Stimulated activated naive CD8-positive, alpha-beta T cell treated with anti-CD3 and anti-CD28 coated beads, Interleukin-15, amount 100 ng/mL, for 72 hours (primary cell): Measurements from ENCODE around the gene ZNF530.

Source experiments
- ATAC-seq: fragments of 150-1000 bp; cut with Tn5 transposase; 2 replicates; pipeline ENCODE4 v1.10.0; 2021; ENCODE audit warnings: mild to moderate bottlenecking, moderate library complexity
- DNase-seq, 2 donors: peaks; one replicate each; pipeline ENCODE4 v3.0.0; 2021 to 2022
- H3K27ac Mint-ChIP-seq, 2 donors: one replicate each; pipeline ENCODE4 v1.8.0; 2022; ENCODE audit warnings: mild to moderate bottlenecking in 2 of 2, mixed read lengths in 2 of 2, moderate library complexity in 2 of 2
- H3K27me3 Mint-ChIP-seq: one replicate; pipeline ENCODE4 v1.8.0; 2022; ENCODE audit warnings: mixed read lengths
- H3K4me1 Mint-ChIP-seq: one replicate; pipeline ENCODE4 v1.8.0; 2022; ENCODE audit warnings: mild to moderate bottlenecking, mixed read lengths
- H3K4me3 Mint-ChIP-seq, 2 donors: one replicate each; pipeline ENCODE4 v1.8.0; 2022; ENCODE audit warnings: mild to moderate bottlenecking in 2 of 2, mixed read lengths in 2 of 2, moderate library complexity in 1 of 2
- H3K9me3 Mint-ChIP-seq, 2 donors: one replicate each; pipeline ENCODE4 v1.8.0; 2022; ENCODE audit warnings: mixed read lengths in 2 of 2

The ZNF530 gene

DNA sequence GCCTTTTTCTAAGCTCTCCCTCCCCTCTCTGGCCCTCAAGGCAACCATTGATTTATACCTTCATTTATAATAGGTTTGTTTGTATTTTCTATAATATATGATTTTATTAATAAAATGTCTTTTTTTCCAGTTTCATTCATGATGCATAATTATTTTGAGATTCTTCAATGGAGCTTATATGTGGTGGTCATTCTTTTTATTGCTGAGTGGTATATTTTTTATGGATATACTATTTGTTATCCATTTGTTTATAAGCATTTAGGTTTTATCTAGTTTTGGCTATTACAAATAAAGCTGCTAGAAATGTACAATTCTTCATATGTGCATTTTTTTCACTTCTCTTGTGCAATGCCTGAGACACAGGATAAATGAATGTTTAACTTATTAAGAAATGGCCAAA lies 44.0 kb downstream of the ZNF530 start:
- no peaks in the 10 kb centered on the region for H3K27me3 Mint-ChIP-seq
- no peak overlapping the region for H3K27ac Mint-ChIP-seq
- no peak for DNase-seq
- no peak for ATAC-seq
- peaks cover 50 to 78% of the 10 kb centered on the region in 2 donors for H3K9me3 Mint-ChIP-seq
- H3K4me1 Mint-ChIP-seq: no peaks in the 10 kb centered on the region
- no peak overlapping the region for H3K4me3 Mint-ChIP-seq

DNA sequence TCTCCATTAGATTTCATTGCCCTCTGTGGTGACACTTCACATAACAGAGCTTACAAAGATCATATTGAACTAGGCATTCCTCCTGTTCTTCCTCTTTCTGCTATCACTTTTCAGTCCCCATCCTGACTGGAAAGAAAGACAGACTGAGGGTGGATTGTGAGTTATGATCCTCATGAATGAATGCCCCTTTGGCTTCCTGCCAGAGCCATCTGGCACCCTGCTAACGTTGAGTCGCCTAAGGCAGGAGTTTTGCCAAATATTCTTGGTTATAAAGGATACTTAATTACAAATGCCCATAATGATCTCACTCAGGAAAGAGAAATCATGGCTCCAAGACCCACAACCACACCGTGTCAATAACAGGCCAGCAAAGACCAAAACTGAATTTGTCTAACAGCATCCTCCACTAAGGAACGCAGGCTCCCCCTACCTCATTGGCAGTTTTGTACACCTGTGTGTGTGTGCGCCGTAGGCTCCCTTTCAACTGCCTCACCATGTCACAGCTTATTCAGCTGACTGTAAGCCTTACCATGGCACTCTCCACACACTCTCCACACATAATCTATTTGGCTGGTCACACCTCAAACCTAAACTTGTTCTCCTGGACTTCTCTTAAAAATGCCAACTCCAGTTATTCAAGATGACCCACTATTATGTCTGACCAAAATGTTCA lies 48.8 kb downstream of the ZNF530 start:
- no peak overlapping the region for H3K27ac Mint-ChIP-seq

DNA sequence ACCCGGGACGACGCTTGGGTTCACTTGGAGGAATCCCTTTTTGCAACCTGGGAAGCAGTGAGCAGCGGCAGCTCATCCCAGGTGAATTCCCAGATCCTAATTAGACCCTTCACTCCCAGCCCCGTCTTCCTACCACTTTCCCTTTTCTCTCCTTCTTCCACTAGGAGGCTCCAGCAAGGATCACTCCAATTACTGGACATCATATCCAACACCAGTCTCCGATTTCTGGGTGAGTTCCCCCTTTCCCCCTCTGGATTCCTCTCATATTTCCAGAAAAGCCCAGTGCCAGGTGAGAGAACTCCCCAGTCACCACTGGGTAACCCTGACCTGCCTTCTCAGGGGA lies 51.9 kb downstream of the ZNF530 start:
- H3K4me3 Mint-ChIP-seq: peak overlapping the region in 1 of 2 donors; percentile 49
- H3K4me1 Mint-ChIP-seq: peaks cover 7% of the 10 kb centered on the region
- peaks cover 57 to 76% of the 10 kb centered on the region in 2 donors for H3K9me3 Mint-ChIP-seq
- ATAC-seq (no peak), DNase-seq (no peak)
- H3K27me3 Mint-ChIP-seq: peaks cover 18% of the 10 kb centered on the region
- peak overlapping the region in 1 of 2 donors; percentile 58 for H3K27ac Mint-ChIP-seq

More for the DNA sequence above, 48.8 kb downstream of the ZNF530 start:
- ATAC-seq (no peak), DNase-seq (no peak)
- Mint-ChIP-seq H3K27me3 (no peaks in the 10 kb centered on the region), H3K9me3 (peaks cover 38 to 55% of the 10 kb centered on the region in 2 donors), H3K4me3 (no peak overlapping the region), H3K4me1 (peaks cover 7% of the 10 kb centered on the region)

DNA sequence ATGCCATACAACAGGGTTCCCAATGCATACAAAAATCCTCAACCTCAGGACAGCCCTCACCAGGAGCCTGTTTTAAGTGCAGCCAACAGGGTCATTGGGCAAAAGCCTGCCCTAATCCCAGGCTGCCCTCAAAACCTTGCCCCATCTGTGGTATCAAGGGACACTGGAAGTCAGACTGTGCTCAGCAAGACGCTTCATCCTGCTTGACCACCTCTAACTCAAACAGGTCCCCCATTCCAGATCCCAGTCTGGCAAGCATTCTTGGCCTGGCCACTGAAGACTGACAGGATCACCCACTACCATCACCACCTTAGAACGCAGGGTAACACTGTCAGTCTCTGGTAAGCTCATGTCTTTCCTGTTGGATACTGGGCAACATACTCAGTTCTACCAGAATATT lies 54.0 kb downstream of the ZNF530 start:
- H3K27me3 Mint-ChIP-seq: peaks cover 19% of the 10 kb centered on the region
- ATAC-seq: no peak
- no peak for DNase-seq
- H3K4me3 Mint-ChIP-seq: no peak overlapping the region
- no peak overlapping the region for H3K27ac Mint-ChIP-seq
- H3K4me1 Mint-ChIP-seq: peaks cover 7% of the 10 kb centered on the region
- peaks cover 54 to 58% of the 10 kb centered on the region in 2 donors for H3K9me3 Mint-ChIP-seq

DNA sequence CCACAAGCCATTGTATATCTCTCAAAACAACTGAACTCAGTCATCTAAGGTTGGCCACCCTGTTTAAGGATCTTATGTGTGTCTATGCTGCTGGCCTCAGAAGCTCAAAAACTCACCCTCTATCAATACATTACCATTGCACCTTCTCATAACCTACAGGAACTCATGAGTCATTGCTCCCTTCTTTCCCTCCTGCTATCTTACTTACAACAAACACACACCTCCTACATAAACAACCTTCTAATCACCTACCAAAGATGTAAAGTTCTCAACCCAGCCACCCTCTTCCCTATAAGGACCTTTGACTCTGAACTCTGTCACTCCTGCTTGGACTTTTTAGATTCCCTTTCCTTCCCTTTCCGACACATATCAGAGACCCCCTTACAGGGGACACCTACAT lies 55.8 kb downstream of the ZNF530 start:
- ATAC-seq: no peak
- Mint-ChIP-seq H3K27ac (peak overlapping the region in 1 of 2 donors; percentile 13), H3K4me3 (no peak overlapping the region), H3K9me3 (peaks cover 54 to 55% of the 10 kb centered on the region in 2 donors), H3K4me1 (peaks cover 7% of the 10 kb centered on the region), H3K27me3 (peaks cover 21% of the 10 kb centered on the region)
- DNase-seq: no peak

DNA sequence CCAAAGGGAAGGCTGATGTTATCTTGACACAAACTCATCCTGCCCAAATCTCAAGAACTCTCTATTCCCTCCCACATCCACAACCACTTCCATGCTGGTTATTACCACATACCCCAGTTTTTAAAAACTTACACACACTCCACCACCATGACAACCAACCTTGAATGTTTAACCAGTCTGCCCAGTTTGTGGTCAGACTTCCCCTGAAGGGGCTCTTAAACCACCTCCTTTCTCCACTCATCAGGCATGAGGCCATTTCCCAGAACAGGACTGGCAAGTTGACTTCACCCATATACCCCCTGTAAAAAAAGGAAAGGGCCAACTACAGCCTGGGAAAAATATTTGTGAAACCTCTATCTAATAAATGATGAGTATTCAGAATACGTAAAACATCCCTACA lies 56.7 kb downstream of the ZNF530 start:
- Mint-ChIP-seq H3K4me3 (no peak overlapping the region), H3K9me3 (peaks cover 51 to 55% of the 10 kb centered on the region in 2 donors), H3K27me3 (peaks cover 30% of the 10 kb centered on the region), H3K4me1 (peaks cover 6% of the 10 kb centered on the region), H3K27ac (no peak overlapping the region)
- DNase-seq (no peak), ATAC-seq (no peak)
